Smooth muscle cell (in vitro differentiated cells): ENCODE data around the gene IQSEC2. TPM values are rescaled to one million over a fixed set of nuclear protein-coding genes. Genes with fewer than 3 reads are reported as not detected.

Experiments used
- DNase-seq: peaks from one replicate; lab custom pipeline; 2025; ENCODE audit not compliant: unreplicated experiment; lab: John Stamatoyannopoulos, UW
- H2AFZ ChIP-seq: fragments of 200-600 bp; sonication (generic); 2 replicates; pipeline ENCODE4 v1.6.0; 2016; ENCODE audit warnings: antibody characterized with exemption, low read depth, mild to moderate bottlenecking
- H3F3A ChIP-seq: fragments of 200-600 bp; sonication (generic); 2 replicates; pipeline ENCODE4 v1.6.0; 2017; ENCODE audit warnings: antibody characterized with exemption, low read depth
- H3K27ac ChIP-seq: fragments of 200-600 bp; sonication (generic); 2 replicates; pipeline ENCODE4 v1.5.1; 2016; ENCODE audit warnings: low read depth, mild to moderate bottlenecking
- H3K27me3 ChIP-seq: fragments of 200-600 bp; sonication (generic); 2 replicates; pipeline ENCODE4 v1.6.1; 2016; ENCODE audit warnings: low read depth, mild to moderate bottlenecking
- H3K36me3 ChIP-seq: fragments of 200-600 bp; sonication (generic); 2 replicates; pipeline ENCODE4 v1.5.1; 2016; ENCODE audit warnings: low read depth
- H3K4me1 ChIP-seq: fragments of 200-600 bp; sonication (generic); 2 replicates; pipeline ENCODE4 v1.5.1; 2016; ENCODE audit warnings: low read depth
- H3K4me2 ChIP-seq: fragments of 200-600 bp; sonication (generic); 2 replicates; pipeline ENCODE4 v1.6.0; 2016; ENCODE audit warnings: mild to moderate bottlenecking
- H3K4me3 ChIP-seq: fragments of 200-600 bp; sonication (generic); 2 replicates; pipeline ENCODE4 v1.5.1; 2016; ENCODE audit warnings: mild to moderate bottlenecking
- H3K79me2 ChIP-seq: fragments of 200-600 bp; sonication (generic); 2 replicates; pipeline ENCODE4 v1.6.0; 2016; ENCODE audit warnings: low read depth, mild to moderate bottlenecking
- H3K9ac ChIP-seq: fragments of 200-600 bp; sonication (generic); 2 replicates; pipeline ENCODE4 v1.6.0; 2016; ENCODE audit warnings: low read depth
- H3K9me3 ChIP-seq: fragments of 200-600 bp; sonication (generic); replicated peaks from 2 replicates; pipeline ENCODE4 v1.5.1; 2016; ENCODE audit warnings: low read depth
- H4K20me1 ChIP-seq: fragments of 200-600 bp; sonication (generic); 2 replicates; pipeline ENCODE4 v1.6.0; 2016; ENCODE audit warnings: low read depth
- WGBS: methylation state at CpG from one replicate; pipeline ENCODE4 v1.1.7; 2016; ENCODE audit warnings: low lambda C conversion rate; 5-methylcytosine and 5-hydroxymethylcytosine counted together
- polyA plus RNA-seq: library from polyadenylated mRNA; unstranded; fragments of >200 nt; fragmentation: Nextera tagmentation; extraction: Ambion mirVana; gene quantifications from 2 replicates; pipeline ENCODE4 v1.2.1, GENCODE V29; 2016
- total RNA-seq: library from RNA; depleted of rRNA; stranded (reverse); fragments of >200 nt; gene quantifications from 2 replicates; pipeline ENCODE4 v1.2.3, GENCODE V29; 2014
- TF ChIP-seq, protein P1 (sequence below): fragments of 200-600 bp; sonication (generic); IDR thresholded peaks from 2 replicates; pipeline ENCODE4 v1.5.1; 2017; ENCODE audit warnings: borderline replicate concordance, mild to moderate bottlenecking, antibody characterized with exemption; ENCODE audit not compliant: insufficient read depth, poor library complexity, severe bottlenecking

The IQSEC2 gene
- total and polyA plus RNA-seq, 2 experiments from 2014 or later: 4.2 to 6.9 TPM

DNA sequence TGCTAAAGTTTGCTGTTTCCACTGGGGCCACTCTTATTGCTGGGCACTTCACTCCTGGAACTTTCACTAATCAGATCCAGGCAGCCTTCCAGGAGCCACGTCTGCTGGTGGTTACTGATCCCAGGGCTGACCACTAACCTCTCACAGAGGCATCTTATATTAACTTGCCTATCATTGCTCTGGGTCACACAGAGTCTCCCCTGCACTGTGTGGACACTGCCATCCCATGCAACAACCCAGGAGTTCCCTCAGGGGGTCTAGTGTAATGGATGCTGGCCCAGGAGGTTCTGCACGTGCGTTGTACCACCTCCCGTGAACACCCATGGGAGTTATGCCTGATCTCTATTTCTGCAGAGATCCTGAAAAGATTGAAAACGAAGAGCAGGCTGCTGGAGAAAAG is 41.8 kb upstream of the IQSEC2 start:
- H2AFZ ChIP-seq: no peak overlapping the region
- WGBS: 71% methylated on average over 5 of the region's 5 CpGs
- H3K4me1 ChIP-seq: no peaks in the 10 kb centered on the region
- H3K4me3 ChIP-seq: no peak overlapping the region
- H4K20me1 ChIP-seq: no peaks in the 10 kb centered on the region
- no peaks in the 10 kb centered on the region for H3K36me3 ChIP-seq
- TF ChIP-seq, protein P1, sequence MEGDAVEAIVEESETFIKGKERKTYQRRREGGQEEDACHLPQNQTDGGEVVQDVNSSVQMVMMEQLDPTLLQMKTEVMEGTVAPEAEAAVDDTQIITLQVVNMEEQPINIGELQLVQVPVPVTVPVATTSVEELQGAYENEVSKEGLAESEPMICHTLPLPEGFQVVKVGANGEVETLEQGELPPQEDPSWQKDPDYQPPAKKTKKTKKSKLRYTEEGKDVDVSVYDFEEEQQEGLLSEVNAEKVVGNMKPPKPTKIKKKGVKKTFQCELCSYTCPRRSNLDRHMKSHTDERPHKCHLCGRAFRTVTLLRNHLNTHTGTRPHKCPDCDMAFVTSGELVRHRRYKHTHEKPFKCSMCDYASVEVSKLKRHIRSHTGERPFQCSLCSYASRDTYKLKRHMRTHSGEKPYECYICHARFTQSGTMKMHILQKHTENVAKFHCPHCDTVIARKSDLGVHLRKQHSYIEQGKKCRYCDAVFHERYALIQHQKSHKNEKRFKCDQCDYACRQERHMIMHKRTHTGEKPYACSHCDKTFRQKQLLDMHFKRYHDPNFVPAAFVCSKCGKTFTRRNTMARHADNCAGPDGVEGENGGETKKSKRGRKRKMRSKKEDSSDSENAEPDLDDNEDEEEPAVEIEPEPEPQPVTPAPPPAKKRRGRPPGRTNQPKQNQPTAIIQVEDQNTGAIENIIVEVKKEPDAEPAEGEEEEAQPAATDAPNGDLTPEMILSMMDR: no peak
- H3K9me3 ChIP-seq: no peaks in the 10 kb centered on the region
- no peak overlapping the region for H3K4me2 ChIP-seq
- H3K27me3 ChIP-seq: peaks cover 41% of the 10 kb centered on the region
- no peaks in the 10 kb centered on the region for H3K79me2 ChIP-seq
- no peak for DNase-seq
- no peaks in the 10 kb centered on the region for H3F3A ChIP-seq
- H3K9ac ChIP-seq: no peak overlapping the region
- H3K27ac ChIP-seq: no peak overlapping the region

DNA sequence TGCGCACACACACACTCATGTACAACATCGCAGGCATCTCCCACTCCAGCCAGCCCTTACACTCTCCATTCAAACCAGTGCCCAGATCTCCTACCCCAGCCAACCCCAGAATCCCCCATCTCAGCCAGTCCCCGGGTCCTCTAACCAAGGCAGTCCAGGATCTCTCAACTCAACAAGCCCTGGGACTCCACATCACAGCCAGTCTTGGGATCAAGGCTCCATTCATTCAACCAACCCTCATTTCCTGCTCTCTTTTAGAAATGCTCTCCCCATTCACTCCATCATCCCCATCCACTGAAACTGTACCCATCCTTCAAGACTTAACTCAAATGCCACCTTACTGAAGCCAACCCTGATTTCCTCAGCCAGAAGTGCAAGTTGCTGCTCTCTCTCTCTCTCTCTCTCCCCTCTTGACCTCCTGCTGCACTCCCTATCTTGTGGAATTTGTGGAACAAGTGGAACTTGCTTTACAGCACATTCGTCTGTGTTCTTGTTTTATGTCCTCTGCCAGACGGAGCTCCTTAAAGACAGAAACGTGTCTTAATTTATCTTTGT is 40.6 kb upstream of the IQSEC2 start:
- Histone ChIP-seq H2AFZ (no peak overlapping the region), H3K79me2 (no peaks in the 10 kb centered on the region), H3K4me2 (no peak overlapping the region), H3K27ac (no peak overlapping the region), H4K20me1 (no peaks in the 10 kb centered on the region), H3K27me3 (peaks cover 43% of the 10 kb centered on the region), H3K9me3 (no peaks in the 10 kb centered on the region), H3F3A (no peaks in the 10 kb centered on the region), H3K36me3 (no peaks in the 10 kb centered on the region), H3K4me3 (no peak overlapping the region), H3K9ac (no peak overlapping the region), H3K4me1 (no peaks in the 10 kb centered on the region)
- 49% methylated on average over 6 of the region's 6 CpGs for WGBS
- no peak for DNase-seq
- TF ChIP-seq, protein P1: no peak

DNA sequence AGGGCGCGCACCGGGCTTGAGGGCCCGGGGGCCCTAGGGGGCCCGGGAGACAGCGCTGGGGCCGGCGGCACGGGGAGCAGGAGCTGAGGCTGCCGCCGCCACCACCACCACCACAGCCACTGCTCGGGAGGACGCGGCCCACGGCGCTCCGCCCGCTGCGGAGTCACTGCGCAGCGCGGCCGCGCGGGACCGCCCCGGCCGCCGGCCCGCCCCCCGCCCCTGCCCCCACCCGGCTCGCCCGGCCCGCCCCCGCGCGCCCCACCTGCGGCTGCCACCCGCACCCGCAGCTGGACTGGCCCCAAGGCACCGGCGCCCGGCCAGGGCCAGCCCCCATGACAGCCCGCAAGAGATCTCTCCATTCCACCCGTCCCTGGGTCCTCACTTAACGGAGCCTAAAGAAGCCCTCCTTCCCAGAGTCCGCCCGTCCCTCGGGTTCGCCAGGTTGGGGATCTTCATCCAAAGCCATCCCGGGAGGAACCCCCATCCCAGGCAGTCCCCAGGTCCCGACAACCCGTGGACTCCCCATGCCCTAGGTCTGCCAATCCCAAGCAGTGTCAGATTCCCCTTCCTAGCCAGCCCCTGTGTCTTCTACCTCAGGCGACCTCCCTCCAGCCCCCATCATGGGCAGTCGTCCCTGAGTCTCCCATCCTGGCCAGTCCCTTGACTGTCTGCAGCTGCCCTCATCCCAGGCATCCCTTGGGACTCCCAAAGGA is 40.0 kb upstream of the IQSEC2 start:
- Histone ChIP-seq H4K20me1 (no peaks in the 10 kb centered on the region), H3K9ac (no peak overlapping the region), H3K4me2 (peak overlapping the region; percentile 89), H3K36me3 (no peaks in the 10 kb centered on the region), H3K27me3 (peaks cover 43% of the 10 kb centered on the region), H3K4me3 (peak overlapping the region; percentile 55), H3K9me3 (no peaks in the 10 kb centered on the region), H3K27ac (no peak overlapping the region), H3K4me1 (no peaks in the 10 kb centered on the region), H3F3A (no peaks in the 10 kb centered on the region), H3K79me2 (no peaks in the 10 kb centered on the region), H2AFZ (peak overlapping the region; percentile 58)
- 38% methylated on average over 14 of the region's 56 CpGs for WGBS
- TF ChIP-seq, protein P1: no peak
- no peak for DNase-seq
